Mesenchymal stem cell (in vitro differentiated cells and primary cell): Measurements from ENCODE around the gene ARHGEF17. TPM values are rescaled to one million over a fixed set of nuclear protein-coding genes. Genes with fewer than 3 reads are reported as not detected.

Experiments used
- DNase-seq: peaks from one replicate; pipeline ENCODE4 v3.0.0-alpha.2; 2013
- H2AFZ ChIP-seq: one replicate; pipeline ENCODE4 v1.6.1; 2013; ENCODE audit warnings: low read depth, mild to moderate bottlenecking, control low read depth, inconsistent platforms, low read length, moderate library complexity
- H2AK5ac ChIP-seq: 2 replicates; pipeline ENCODE4 v1.6.1; 2013; ENCODE audit warnings: low read length, moderate library complexity, mild to moderate bottlenecking, inconsistent platforms; ENCODE audit not compliant: severe bottlenecking
- H2BK120ac ChIP-seq: one replicate; pipeline ENCODE4 v1.6.1; 2013; ENCODE audit warnings: low read depth, mild to moderate bottlenecking, inconsistent platforms, low read length, moderate library complexity
- H2BK12ac ChIP-seq, 2 experiments: one replicate each; pipeline ENCODE4 v1.6.1; 2013; ENCODE audit warnings: inconsistent platforms in 2 of 2, low read length in 2 of 2, mild to moderate bottlenecking in 2 of 2, moderate library complexity in 2 of 2, control low read depth in 1 of 2
- H2BK15ac ChIP-seq: one replicate; pipeline ENCODE4 v1.6.1; 2013; ENCODE audit warnings: mild to moderate bottlenecking, low read depth, inconsistent platforms; ENCODE audit not compliant: poor library complexity, severe bottlenecking
- H2BK5ac ChIP-seq: 2 replicates; pipeline ENCODE4 v1.6.1; 2013; ENCODE audit warnings: low read depth, mild to moderate bottlenecking, low read length, control low read depth, inconsistent platforms; ENCODE audit not compliant: poor library complexity, severe bottlenecking
- H3K14ac ChIP-seq, 2 experiments: one replicate each; pipeline ENCODE4 v1.6.1; 2013; ENCODE audit warnings: inconsistent platforms in 2 of 2, low read length in 2 of 2, control low read depth in 1 of 2, mild to moderate bottlenecking in 1 of 2, moderate library complexity in 1 of 2
- H3K18ac ChIP-seq, 2 experiments: one replicate each; pipeline ENCODE4 v1.6.1; 2013; ENCODE audit warnings: inconsistent platforms in 2 of 2, low read length in 2 of 2, control low read depth in 1 of 2, low read depth in 1 of 2, mild to moderate bottlenecking in 1 of 2
- H3K23ac ChIP-seq, 2 experiments: one replicate each; pipeline ENCODE4 v1.6.1; 2013; ENCODE audit warnings: inconsistent platforms in 2 of 2, low read length in 2 of 2, mild to moderate bottlenecking in 2 of 2, moderate library complexity in 2 of 2, control low read depth in 1 of 2
- H3K27ac ChIP-seq: 2 replicates; pipeline ENCODE4 v1.5.1; 2013; ENCODE audit warnings: mild to moderate bottlenecking, moderate library complexity, low read length, control low read depth, inconsistent platforms; ENCODE audit not compliant: poor library complexity, severe bottlenecking
- H3K27me3 ChIP-seq, 2 experiments: 2 replicates each; pipeline versions ENCODE4 v1.6.1 to v1.7.0; 2013; ENCODE audit warnings: low read length in 2 of 2, mild to moderate bottlenecking in 2 of 2, moderate library complexity in 2 of 2, control low read depth in 1 of 2, inconsistent platforms in 1 of 2; ENCODE audit not compliant: control insufficient read depth in 1 of 2, insufficient read depth in 1 of 2
- H3K36me3 ChIP-seq, 2 experiments: 2 replicates each; pipeline versions ENCODE4 v1.6.1 to v1.7.0; 2013; ENCODE audit warnings: low read length in 2 of 2, control low read depth in 1 of 2, inconsistent platforms in 1 of 2, low read depth in 1 of 2, mild to moderate bottlenecking in 1 of 2; ENCODE audit not compliant: insufficient read depth in 2 of 2, control insufficient read depth in 1 of 2
- H3K4ac ChIP-seq, 2 experiments: one replicate each; pipeline ENCODE4 v1.6.1; 2013; ENCODE audit warnings: inconsistent platforms in 2 of 2, low read length in 2 of 2, mild to moderate bottlenecking in 2 of 2, moderate library complexity in 2 of 2, control low read depth in 1 of 2, low read depth in 1 of 2
- H3K4me1 ChIP-seq: 2 replicates; pipeline ENCODE4 v1.6.1; 2013; ENCODE audit warnings: low read depth, low read length, control low read depth; ENCODE audit not compliant: control insufficient read depth, insufficient read depth
- H3K4me2 ChIP-seq: 2 replicates; pipeline ENCODE4 v1.6.1; 2013; ENCODE audit warnings: low read length, mild to moderate bottlenecking, inconsistent platforms; ENCODE audit not compliant: poor library complexity, severe bottlenecking
- H3K4me3 ChIP-seq, 2 experiments: 2 replicates each; pipeline versions ENCODE4 v1.5.1 to v1.7.0; 2013; ENCODE audit warnings: low read length in 2 of 2, mild to moderate bottlenecking in 2 of 2, control low read depth in 1 of 2, low read depth in 1 of 2; ENCODE audit not compliant: insufficient read depth in 1 of 2
- H3K79me1 ChIP-seq: replicated peaks from 2 replicates; pipeline ENCODE4 v1.6.1; 2013; ENCODE audit warnings: mild to moderate bottlenecking, control low read depth, low read length, inconsistent platforms; ENCODE audit not compliant: poor library complexity, severe bottlenecking
- H3K9ac ChIP-seq: 2 replicates; pipeline ENCODE4 v1.7.0; 2013; ENCODE audit warnings: mild to moderate bottlenecking, low read length, moderate library complexity
- H3K9me3 ChIP-seq: 2 replicates; pipeline ENCODE4 v1.7.0; 2013; ENCODE audit warnings: mild to moderate bottlenecking, low read length; ENCODE audit not compliant: control insufficient read depth
- H4K8ac ChIP-seq: one replicate; pipeline ENCODE4 v1.6.1; 2013; ENCODE audit warnings: inconsistent platforms, mild to moderate bottlenecking, low read length, moderate library complexity
- H4K91ac ChIP-seq: one replicate; pipeline ENCODE4 v1.6.1; 2013; ENCODE audit warnings: mild to moderate bottlenecking, low read length, inconsistent platforms
- WGBS: methylation state at CpG from one replicate; pipeline ENCODE4 v1.1.7; 2013; ENCODE audit warnings: mixed read lengths; 5-methylcytosine and 5-hydroxymethylcytosine counted together
- polyA plus RNA-seq, 2 experiments: library from polyadenylated mRNA; stranded (reverse); fragments of 200-250 nt; gene quantifications; one replicate each; pipeline ENCODE4 v1.2.3, GENCODE V29; 2013

Gene ARHGEF17, protein sequence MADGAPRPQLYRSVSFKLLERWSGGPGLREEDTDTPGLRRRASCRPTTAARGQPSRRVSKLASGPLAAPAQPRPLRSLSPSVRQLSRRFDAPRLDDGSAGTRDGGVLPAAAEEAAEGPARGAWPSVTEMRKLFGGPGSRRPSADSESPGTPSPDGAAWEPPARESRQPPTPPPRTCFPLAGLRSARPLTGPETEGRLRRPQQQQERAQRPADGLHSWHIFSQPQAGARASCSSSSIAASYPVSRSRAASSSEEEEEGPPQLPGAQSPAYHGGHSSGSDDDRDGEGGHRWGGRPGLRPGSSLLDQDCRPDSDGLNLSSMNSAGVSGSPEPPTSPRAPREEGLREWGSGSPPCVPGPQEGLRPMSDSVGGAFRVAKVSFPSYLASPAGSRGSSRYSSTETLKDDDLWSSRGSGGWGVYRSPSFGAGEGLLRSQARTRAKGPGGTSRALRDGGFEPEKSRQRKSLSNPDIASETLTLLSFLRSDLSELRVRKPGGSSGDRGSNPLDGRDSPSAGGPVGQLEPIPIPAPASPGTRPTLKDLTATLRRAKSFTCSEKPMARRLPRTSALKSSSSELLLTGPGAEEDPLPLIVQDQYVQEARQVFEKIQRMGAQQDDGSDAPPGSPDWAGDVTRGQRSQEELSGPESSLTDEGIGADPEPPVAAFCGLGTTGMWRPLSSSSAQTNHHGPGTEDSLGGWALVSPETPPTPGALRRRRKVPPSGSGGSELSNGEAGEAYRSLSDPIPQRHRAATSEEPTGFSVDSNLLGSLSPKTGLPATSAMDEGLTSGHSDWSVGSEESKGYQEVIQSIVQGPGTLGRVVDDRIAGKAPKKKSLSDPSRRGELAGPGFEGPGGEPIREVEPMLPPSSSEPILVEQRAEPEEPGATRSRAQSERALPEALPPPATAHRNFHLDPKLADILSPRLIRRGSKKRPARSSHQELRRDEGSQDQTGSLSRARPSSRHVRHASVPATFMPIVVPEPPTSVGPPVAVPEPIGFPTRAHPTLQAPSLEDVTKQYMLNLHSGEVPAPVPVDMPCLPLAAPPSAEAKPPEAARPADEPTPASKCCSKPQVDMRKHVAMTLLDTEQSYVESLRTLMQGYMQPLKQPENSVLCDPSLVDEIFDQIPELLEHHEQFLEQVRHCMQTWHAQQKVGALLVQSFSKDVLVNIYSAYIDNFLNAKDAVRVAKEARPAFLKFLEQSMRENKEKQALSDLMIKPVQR (N-terminal part only)
- 69.6 TPM for polyA plus RNA-seq (2013, experiment 1 of 2)
- 65.7 TPM for polyA plus RNA-seq (2013, experiment 2 of 2)

DNA sequence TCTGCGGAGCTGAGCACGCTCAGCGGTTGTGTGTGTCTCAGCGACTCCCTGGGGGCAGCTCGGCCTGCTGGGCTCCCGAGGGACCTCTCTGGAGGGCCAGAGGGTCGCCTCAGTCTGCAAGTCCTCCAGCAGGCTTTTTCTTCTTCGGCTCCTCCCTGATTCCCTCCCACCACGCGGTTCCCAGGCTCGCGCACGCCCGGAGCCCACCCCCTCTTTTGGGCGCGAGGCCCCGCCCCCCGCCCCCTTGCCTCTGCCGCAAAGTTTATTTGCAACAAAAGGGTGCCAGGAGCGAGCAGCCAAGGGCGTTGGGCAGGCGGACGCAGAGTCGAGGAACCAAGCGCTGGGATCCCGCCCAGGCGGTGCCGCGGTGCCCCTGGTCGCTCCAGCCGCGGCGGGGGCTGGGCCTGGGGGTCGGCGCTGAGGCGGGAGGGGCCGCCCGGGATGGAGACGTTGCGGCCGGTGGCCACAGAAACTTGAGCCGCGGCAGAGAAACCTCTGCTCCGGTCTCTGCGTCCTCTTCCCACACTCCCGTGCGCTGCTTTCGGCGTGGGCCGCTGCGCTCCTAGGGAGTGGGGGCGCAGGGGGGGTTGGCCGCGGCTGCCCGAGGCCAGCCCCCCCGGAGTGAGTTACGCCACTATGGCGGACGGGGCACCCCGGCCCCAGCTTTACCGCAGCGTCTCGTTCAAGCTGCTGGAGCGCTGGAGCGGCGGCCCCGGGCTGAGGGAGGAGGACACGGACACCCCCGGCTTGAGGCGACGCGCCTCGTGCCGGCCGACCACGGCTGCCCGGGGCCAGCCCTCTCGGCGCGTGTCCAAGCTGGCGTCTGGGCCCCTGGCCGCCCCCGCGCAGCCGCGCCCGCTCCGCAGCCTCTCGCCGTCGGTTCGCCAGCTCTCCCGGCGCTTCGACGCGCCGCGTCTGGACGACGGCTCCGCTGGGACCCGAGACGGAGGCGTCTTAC, at the start of gene ARHGEF17:
Gene ARHGEF17 (plus strand): TSS at position 274 of the 958 bp plus-strand sequence. CDS start 363 bp downstream, at position 637.
- H3K23ac ChIP-seq = peak within 1 kb of the TSS; percentile 44 to 94
- H4K8ac ChIP-seq = peak within 1 kb of the TSS; percentile 95
- H3K9ac ChIP-seq = peak within 1 kb of the TSS; percentile 98
- H2AK5ac ChIP-seq = peak within 1 kb of the TSS; percentile 93
- DNase-seq = peak; percentile 91
- peak within 1 kb of the TSS; percentile 100 for H2BK5ac ChIP-seq
- peak within 1 kb of the TSS; percentile 98 for H2BK15ac ChIP-seq
- H3K4me3 ChIP-seq = peak within 1 kb of the TSS; percentile 80 to 89
- H3K9me3 ChIP-seq = no peaks in the 10 kb centered on the region
- 0% methylated on average over 58 of the region's 105 CpGs for WGBS
- H2AFZ ChIP-seq = peak within 1 kb of the TSS; percentile 18
- H3K14ac ChIP-seq = peak within 1 kb of the TSS; percentile 93 to 96
- H3K4ac ChIP-seq = peak within 1 kb of the TSS; percentile 98 to 100
- peak within 1 kb of the TSS; percentile 98 for H3K4me2 ChIP-seq
- H3K27me3 ChIP-seq = no peaks in the 10 kb centered on the region
- H2BK12ac ChIP-seq = peak within 1 kb of the TSS; percentile 43 to 89
- H3K4me1 ChIP-seq = peaks cover 42% of the 10 kb centered on the region
- peak within 1 kb of the TSS; percentile 99 for H3K18ac ChIP-seq
- H3K79me1 ChIP-seq = no peaks in the 10 kb centered on the region
- H3K27ac ChIP-seq = peak within 1 kb of the TSS; percentile 86
- H4K91ac ChIP-seq = peak within 1 kb of the TSS; percentile 99
- peaks cover 18 to 19% of the 10 kb centered on the region in 2 experiments for H3K36me3 ChIP-seq
- H2BK120ac ChIP-seq = peak within 1 kb of the TSS; percentile 99

GRCh38 chr11:73259406-73260126, 48.5 kb upstream of the ARHGEF17 start:
- no peak overlapping the region for H3K4ac ChIP-seq
- no peak overlapping the region for H2BK12ac ChIP-seq
- no peak overlapping the region for H3K27ac ChIP-seq
- no peaks in the 10 kb centered on the region for H3K27me3 ChIP-seq
- no peak overlapping the region for H3K14ac ChIP-seq
- H3K9ac ChIP-seq = no peak overlapping the region
- no peak overlapping the region for H3K23ac ChIP-seq
- H3K36me3 ChIP-seq = no peaks in the 10 kb centered on the region
- no peak overlapping the region for H2BK15ac ChIP-seq
- DNase-seq = no peak
- H2BK120ac ChIP-seq = no peak overlapping the region
- no peaks in the 10 kb centered on the region for H3K9me3 ChIP-seq
- no peak overlapping the region for H3K18ac ChIP-seq
- peak overlapping the region; percentile 67 for H2AK5ac ChIP-seq
- no peak overlapping the region for H2AFZ ChIP-seq
- no peak overlapping the region for H2BK5ac ChIP-seq
- 95% methylated on average over 3 of the region's 3 CpGs for WGBS
- no peaks in the 10 kb centered on the region for H3K79me1 ChIP-seq
- no peak overlapping the region for H3K4me2 ChIP-seq
- H3K4me1 ChIP-seq = peaks cover 34% of the 10 kb centered on the region
- no peak overlapping the region for H4K8ac ChIP-seq
- no peak overlapping the region for H3K4me3 ChIP-seq
- no peak overlapping the region for H4K91ac ChIP-seq

DNA sequence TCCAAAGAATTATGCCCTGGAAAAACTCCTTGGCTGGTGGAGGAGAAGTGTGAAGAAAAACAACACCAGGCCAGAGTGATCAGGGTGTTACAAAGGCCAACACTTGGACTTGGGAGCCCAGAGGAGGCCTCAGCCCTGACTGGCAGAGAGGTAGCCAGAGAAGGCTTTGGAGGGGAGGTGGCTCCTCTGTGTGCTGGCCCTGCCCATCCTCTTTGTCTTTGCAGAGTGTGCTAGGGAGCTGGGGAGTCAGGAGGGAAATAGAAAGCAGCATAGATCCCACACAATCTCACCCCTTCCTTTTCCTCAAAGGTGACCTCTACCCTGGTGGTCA, 48.0 kb upstream of the ARHGEF17 start:
- no peak overlapping the region for H3K27ac ChIP-seq
- no peak for DNase-seq
- H2BK12ac ChIP-seq = peak overlapping the region in 1 of 2 experiments; percentile 17
- no peak overlapping the region for H3K9ac ChIP-seq
- no peak overlapping the region for H3K4ac ChIP-seq
- H2AK5ac ChIP-seq = peak overlapping the region; percentile 78
- H4K91ac ChIP-seq = no peak overlapping the region
- H3K79me1 ChIP-seq = no peaks in the 10 kb centered on the region
- H2BK5ac ChIP-seq = no peak overlapping the region
- no peak overlapping the region for H3K14ac ChIP-seq
- no peak overlapping the region for H3K23ac ChIP-seq
- H3K18ac ChIP-seq = no peak overlapping the region
- H3K9me3 ChIP-seq = no peaks in the 10 kb centered on the region
- H2AFZ ChIP-seq = no peak overlapping the region
- H3K4me1 ChIP-seq = peaks cover 37% of the 10 kb centered on the region
- H2BK120ac ChIP-seq = no peak overlapping the region
- H3K36me3 ChIP-seq = no peaks in the 10 kb centered on the region
- H3K4me3 ChIP-seq = no peak overlapping the region
- no peak overlapping the region for H3K4me2 ChIP-seq
- H3K27me3 ChIP-seq = peaks cover 4% of the 10 kb centered on the region in 2 experiments
- H4K8ac ChIP-seq = no peak overlapping the region
- no peak overlapping the region for H2BK15ac ChIP-seq
